ENCODE measurements around the gene GPC6. TPM values are rescaled to one million over a fixed set of nuclear protein-coding genes. Genes with fewer than 3 reads are reported as not detected.

GPC6 gene
- total RNA-seq, 1 experiment from 2014 or later, result not detected

DNA sequence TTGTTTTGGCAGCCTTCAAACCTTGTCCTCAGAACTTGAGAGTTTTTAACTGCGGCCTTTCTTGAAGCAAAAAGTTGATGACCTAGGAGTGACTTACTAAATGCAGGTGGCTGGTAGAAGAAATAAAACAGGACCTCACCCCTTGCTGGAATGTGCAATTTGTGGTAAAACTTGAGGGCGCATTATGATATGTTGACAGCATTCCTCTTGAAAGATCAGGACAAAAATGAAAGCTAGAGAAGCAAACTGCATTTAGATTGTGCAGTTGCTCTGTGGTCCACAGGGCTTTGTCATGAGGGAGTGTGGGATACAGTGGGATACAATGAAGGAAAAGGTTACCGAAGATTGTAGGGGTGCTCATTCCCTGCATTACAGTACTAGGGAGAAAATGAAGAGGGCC, 504.2 kb downstream of the GPC6 start:
- Mint-ChIP-seq H3K27ac (ENCODE audit: unreplicated experiment) (no peak overlapping the region), H3K27me3 (ENCODE audit: unreplicated experiment) (no peaks in the 10 kb centered on the region)
- CTCF ChIA-PET, result no interaction called here

DNA sequence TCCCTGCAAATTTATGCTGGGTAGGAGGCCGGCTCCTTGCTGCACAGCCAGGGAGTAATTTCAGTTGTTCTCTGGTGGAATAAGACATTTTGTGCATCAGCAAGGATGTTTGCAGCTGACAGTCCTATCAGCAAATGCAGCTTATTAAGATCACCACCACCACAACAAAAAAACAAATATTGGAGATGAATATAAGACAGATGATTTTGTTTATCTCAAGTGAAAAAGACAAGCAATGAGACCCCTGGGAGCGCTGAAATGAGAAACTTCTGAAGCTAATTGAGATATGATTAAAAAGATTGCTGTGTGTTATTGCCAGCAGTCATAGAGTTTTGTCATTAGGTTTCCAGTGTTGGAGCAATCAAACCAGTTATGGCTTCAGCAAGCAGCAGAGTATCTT, 505.6 kb downstream of the GPC6 start:
- DNase-seq, result no peak
- intact Hi-C loops (cut with micrococcal nuclease; ENCODE audit: unreplicated experiment), result no loop called here
- H3K4me3 Mint-ChIP-seq (ENCODE audit: low read depth, unreplicated experiment), result no peak overlapping the region
- no TSS peak for BruUV-seq (replicated peaks)
- TF ChIP-seq, protein P1, sequence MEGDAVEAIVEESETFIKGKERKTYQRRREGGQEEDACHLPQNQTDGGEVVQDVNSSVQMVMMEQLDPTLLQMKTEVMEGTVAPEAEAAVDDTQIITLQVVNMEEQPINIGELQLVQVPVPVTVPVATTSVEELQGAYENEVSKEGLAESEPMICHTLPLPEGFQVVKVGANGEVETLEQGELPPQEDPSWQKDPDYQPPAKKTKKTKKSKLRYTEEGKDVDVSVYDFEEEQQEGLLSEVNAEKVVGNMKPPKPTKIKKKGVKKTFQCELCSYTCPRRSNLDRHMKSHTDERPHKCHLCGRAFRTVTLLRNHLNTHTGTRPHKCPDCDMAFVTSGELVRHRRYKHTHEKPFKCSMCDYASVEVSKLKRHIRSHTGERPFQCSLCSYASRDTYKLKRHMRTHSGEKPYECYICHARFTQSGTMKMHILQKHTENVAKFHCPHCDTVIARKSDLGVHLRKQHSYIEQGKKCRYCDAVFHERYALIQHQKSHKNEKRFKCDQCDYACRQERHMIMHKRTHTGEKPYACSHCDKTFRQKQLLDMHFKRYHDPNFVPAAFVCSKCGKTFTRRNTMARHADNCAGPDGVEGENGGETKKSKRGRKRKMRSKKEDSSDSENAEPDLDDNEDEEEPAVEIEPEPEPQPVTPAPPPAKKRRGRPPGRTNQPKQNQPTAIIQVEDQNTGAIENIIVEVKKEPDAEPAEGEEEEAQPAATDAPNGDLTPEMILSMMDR (IDR thresholded peaks at IDR 0.05; ENCODE audit: unreplicated experiment), result no peak
- H3K9me3 Mint-ChIP-seq (ENCODE audit: low read depth, unreplicated experiment), result no peaks in the 10 kb centered on the region
- CTCF ChIA-PET, result no interaction called here
- no peaks in the 10 kb centered on the region for H3K36me3 Mint-ChIP-seq (ENCODE audit: insufficient read depth, unreplicated experiment)
- no peaks in the 10 kb centered on the region for H3K4me1 Mint-ChIP-seq (ENCODE audit: low read depth, unreplicated experiment)
- no peak overlapping the region for H3K27ac Mint-ChIP-seq (ENCODE audit: unreplicated experiment)
- no peaks in the 10 kb centered on the region for H3K27me3 Mint-ChIP-seq (ENCODE audit: unreplicated experiment)

More for the DNA sequence above, 504.2 kb downstream of the GPC6 start:
- intact Hi-C loops (cut with micrococcal nuclease; ENCODE audit: unreplicated experiment), result no loop called here
- TF ChIP-seq, protein P1 (IDR thresholded peaks at IDR 0.05; ENCODE audit: unreplicated experiment), result no peak
- BruUV-seq (replicated peaks), result no TSS peak
- Mint-ChIP-seq H3K4me3 (ENCODE audit: low read depth, unreplicated experiment) (no peak overlapping the region), H3K9me3 (ENCODE audit: low read depth, unreplicated experiment) (no peaks in the 10 kb centered on the region), H3K36me3 (ENCODE audit: insufficient read depth, unreplicated experiment) (no peaks in the 10 kb centered on the region), H3K4me1 (ENCODE audit: low read depth, unreplicated experiment) (no peaks in the 10 kb centered on the region)
- no peak for DNase-seq

DNA sequence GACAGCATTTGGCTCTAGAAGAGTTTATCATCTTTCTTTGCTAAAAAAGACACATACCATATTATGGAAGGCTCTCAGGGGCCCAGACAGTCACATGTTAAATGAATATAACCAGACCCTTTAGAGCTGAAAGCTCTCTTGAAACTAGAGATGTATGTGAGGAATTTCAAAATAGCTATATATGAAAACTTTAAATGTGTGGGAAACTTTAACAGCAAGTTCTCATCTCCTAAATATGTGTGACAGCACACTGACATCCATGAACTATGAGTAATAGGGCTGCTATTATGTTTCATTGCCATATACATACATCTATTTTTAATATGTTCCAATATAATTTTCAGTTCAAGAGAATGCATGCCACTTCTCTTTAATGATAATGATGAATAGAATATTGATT, 509.5 kb downstream of the GPC6 start:
- H3K9me3 Mint-ChIP-seq (ENCODE audit: low read depth, unreplicated experiment), result no peaks in the 10 kb centered on the region
- CTCF ChIA-PET, result no interaction called here
- H3K4me3 Mint-ChIP-seq (ENCODE audit: low read depth, unreplicated experiment), result no peak overlapping the region
- no peaks in the 10 kb centered on the region for H3K27me3 Mint-ChIP-seq (ENCODE audit: unreplicated experiment)
- BruUV-seq (replicated peaks), result no TSS peak
- no peaks in the 10 kb centered on the region for H3K36me3 Mint-ChIP-seq (ENCODE audit: insufficient read depth, unreplicated experiment)
- no peak for DNase-seq
- TF ChIP-seq, protein P1 (IDR thresholded peaks at IDR 0.05; ENCODE audit: unreplicated experiment), result no peak
- H3K4me1 Mint-ChIP-seq (ENCODE audit: low read depth, unreplicated experiment), result no peaks in the 10 kb centered on the region
- no peak overlapping the region for H3K27ac Mint-ChIP-seq (ENCODE audit: unreplicated experiment)
- intact Hi-C loops (cut with micrococcal nuclease; ENCODE audit: unreplicated experiment), result no loop called here

DNA sequence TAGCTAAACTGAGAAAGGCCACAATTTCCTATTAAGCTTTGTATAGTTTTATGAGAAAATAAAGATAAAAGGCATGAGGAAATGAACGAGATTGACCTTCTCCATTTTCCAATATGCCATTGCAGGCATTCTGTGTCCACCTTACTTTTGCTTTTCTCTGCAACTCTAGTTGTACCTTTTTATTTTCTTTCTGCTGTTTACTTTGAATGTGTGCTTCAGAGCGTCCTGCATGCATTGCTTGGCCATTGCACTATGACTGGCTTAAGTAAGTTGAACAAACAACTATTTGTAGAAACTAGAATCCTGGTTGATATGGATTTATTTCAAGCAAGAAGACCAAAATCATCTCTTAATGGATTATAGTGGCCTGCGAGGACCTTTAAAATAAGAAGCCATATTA, 510.3 kb downstream of the GPC6 start:
- H3K4me3 Mint-ChIP-seq (ENCODE audit: low read depth, unreplicated experiment), result no peak overlapping the region
- H3K27ac Mint-ChIP-seq (ENCODE audit: unreplicated experiment), result no peak overlapping the region
- H3K27me3 Mint-ChIP-seq (ENCODE audit: unreplicated experiment), result no peaks in the 10 kb centered on the region
- no peaks in the 10 kb centered on the region for H3K4me1 Mint-ChIP-seq (ENCODE audit: low read depth, unreplicated experiment)
- TF ChIP-seq, protein P1 (IDR thresholded peaks at IDR 0.05; ENCODE audit: unreplicated experiment), result no peak
- intact Hi-C loops (cut with micrococcal nuclease; ENCODE audit: unreplicated experiment), result no loop called here
- no peaks in the 10 kb centered on the region for H3K9me3 Mint-ChIP-seq (ENCODE audit: low read depth, unreplicated experiment)
- CTCF ChIA-PET, result no interaction called here
- no TSS peak for BruUV-seq (replicated peaks)
- H3K36me3 Mint-ChIP-seq (ENCODE audit: insufficient read depth, unreplicated experiment), result no peaks in the 10 kb centered on the region
- DNase-seq, result no peak

DNA sequence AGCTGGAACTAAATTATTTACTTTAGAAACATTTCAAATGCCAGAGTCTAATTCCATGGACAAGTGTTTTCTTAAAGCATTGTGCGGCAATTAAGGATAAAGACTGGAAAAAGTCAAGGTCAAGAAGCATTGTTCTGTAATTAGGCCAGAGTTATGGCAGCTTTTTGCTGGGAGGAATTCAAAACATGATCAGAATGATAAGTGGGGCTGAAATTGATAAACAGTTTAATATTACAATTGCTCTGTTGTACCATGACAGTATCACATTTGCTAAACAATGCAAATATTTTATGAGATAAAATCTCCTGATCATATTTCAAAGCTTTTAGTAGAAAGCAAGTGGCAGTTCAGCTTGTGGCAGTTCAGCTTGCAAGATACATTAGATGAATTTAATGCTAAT, 513.7 kb downstream of the GPC6 start:
- H3K27ac Mint-ChIP-seq (ENCODE audit: unreplicated experiment), result no peak overlapping the region
- H3K9me3 Mint-ChIP-seq (ENCODE audit: low read depth, unreplicated experiment), result peaks cover 5% of the 10 kb centered on the region
- no TSS peak for BruUV-seq (replicated peaks)
- TF ChIP-seq, protein P1 (IDR thresholded peaks at IDR 0.05; ENCODE audit: unreplicated experiment), result no peak
- DNase-seq, result no peak
- no peaks in the 10 kb centered on the region for H3K4me1 Mint-ChIP-seq (ENCODE audit: low read depth, unreplicated experiment)
- intact Hi-C loops (cut with micrococcal nuclease; ENCODE audit: unreplicated experiment), result no loop called here
- H3K27me3 Mint-ChIP-seq (ENCODE audit: unreplicated experiment), result no peaks in the 10 kb centered on the region
- CTCF ChIA-PET, result no interaction called here
- H3K36me3 Mint-ChIP-seq (ENCODE audit: insufficient read depth, unreplicated experiment), result no peaks in the 10 kb centered on the region
- no peak overlapping the region for H3K4me3 Mint-ChIP-seq (ENCODE audit: low read depth, unreplicated experiment)

Data from Calu3 (cell line).